Measurements from ENCODE around the gene SLC45A3. TPM values are rescaled to one million over a fixed set of nuclear protein-coding genes. Genes with fewer than 3 reads are reported as not detected.
"Not testable (repeated sequence)": the region's sequence is repeated elsewhere in the genome, so short reads cannot be mapped to it uniquely, and the experiment has no call there.

The SLC45A3 gene, protein sequence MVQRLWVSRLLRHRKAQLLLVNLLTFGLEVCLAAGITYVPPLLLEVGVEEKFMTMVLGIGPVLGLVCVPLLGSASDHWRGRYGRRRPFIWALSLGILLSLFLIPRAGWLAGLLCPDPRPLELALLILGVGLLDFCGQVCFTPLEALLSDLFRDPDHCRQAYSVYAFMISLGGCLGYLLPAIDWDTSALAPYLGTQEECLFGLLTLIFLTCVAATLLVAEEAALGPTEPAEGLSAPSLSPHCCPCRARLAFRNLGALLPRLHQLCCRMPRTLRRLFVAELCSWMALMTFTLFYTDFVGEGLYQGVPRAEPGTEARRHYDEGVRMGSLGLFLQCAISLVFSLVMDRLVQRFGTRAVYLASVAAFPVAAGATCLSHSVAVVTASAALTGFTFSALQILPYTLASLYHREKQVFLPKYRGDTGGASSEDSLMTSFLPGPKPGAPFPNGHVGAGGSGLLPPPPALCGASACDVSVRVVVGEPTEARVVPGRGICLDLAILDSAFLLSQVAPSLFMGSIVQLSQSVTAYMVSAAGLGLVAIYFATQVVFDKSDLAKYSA
- 0.25 TPM for total RNA-seq

DNA sequence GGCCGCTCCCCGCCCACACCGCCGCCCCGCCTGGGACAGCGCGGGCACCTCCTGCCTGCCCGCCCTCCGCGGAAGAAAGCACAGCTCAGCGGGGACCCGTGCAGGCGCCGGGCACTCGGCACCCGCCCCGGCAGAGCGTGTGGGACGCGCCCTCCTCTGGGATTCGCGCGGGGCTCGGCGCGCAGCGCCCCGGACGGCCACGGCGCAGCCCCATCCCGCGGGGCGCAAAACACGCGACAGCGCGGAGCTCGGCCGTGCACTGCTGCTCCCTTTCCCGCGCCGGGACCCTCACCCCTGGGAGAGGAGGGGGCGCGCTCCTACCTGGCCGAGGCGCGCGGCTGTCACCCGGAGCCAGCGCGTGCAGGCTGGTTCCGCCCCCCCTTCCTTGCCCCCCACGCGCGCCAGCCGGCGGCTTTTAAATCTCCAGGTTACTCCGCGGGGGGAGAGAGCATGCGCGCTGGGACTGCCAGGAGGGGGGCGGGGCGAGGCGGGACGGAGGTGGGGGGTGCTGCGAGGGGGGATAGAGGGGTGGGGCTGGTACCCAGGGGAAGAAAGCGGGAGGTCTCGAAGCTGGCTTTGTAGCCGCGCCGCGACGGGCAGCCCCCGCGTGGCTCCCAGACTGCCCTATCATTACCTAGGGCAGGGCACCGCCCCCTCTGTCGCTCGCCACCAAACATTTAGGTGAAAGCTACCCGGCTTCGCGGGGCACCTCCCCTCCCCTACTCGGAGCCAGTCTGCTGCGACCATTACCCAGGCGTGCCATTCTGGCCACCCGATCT, at the start of gene SLC45A3:
Gene SLC45A3, minus strand, starts transcription at position 437 of the 779 bp plus-strand sequence. CDS start 15,853 bp downstream, outside the sequence.
- intact Hi-C loops (cut with DNase I): no loop called here
- H3K4me1 ChIP-seq: peaks cover 24% of the 10 kb centered on the region
- H3K36me3 ChIP-seq: no peaks in the 10 kb centered on the region
- H3K27ac ChIP-seq: peak within 1 kb of the TSS; percentile 50
- no peaks in the 10 kb centered on the region for H3K27me3 ChIP-seq
- TF ChIP-seq, protein P1, sequence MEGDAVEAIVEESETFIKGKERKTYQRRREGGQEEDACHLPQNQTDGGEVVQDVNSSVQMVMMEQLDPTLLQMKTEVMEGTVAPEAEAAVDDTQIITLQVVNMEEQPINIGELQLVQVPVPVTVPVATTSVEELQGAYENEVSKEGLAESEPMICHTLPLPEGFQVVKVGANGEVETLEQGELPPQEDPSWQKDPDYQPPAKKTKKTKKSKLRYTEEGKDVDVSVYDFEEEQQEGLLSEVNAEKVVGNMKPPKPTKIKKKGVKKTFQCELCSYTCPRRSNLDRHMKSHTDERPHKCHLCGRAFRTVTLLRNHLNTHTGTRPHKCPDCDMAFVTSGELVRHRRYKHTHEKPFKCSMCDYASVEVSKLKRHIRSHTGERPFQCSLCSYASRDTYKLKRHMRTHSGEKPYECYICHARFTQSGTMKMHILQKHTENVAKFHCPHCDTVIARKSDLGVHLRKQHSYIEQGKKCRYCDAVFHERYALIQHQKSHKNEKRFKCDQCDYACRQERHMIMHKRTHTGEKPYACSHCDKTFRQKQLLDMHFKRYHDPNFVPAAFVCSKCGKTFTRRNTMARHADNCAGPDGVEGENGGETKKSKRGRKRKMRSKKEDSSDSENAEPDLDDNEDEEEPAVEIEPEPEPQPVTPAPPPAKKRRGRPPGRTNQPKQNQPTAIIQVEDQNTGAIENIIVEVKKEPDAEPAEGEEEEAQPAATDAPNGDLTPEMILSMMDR (IDR thresholded peaks at IDR 0.05): no peak
- TF ChIP-seq POLR2A (IDR thresholded peaks at IDR 0.05) (no peak), POLR2AphosphoS5 (IDR thresholded peaks at IDR 0.05; ENCODE audit: insufficient read depth in 1 of 2, low read depth in 1 of 2) (no peak)
- DNase-seq (ENCODE audit: extremely low spot score in 2 of 2): no peak
- peak within 1 kb of the TSS; percentile 57 to 58 for H3K4me3 ChIP-seq
- no peaks in the 10 kb centered on the region for H3K9me3 ChIP-seq

DNA sequence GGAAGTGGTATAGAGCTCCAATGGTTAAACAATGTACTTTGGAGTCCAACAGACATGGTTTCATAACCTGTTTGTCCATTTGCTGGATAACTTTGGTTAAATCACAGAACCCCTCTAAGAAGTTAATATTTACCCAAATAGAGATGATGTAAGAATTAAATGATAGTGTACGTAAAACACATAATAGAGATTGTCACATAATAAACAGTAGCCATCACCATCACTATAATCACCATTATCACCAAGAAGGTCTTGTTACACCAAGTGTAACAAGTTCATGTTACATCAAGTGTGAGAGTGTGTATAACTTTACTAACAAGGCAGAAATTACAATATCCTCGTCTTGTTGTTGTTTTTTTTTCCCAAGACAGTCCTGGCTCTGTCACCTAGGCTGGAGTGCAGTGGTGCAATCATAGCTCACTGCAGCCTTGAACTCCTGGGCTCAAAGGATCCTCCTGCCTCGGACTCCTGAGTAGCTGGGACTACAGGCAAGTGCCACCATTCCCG, 46.4 kb upstream of the SLC45A3 start:
- intact Hi-C loops (cut with DNase I): no loop called here
- Histone ChIP-seq H3K36me3 (peaks cover 0 to 30% of the 10 kb centered on the region in 2 donors), H3K4me3 (no peak overlapping the region), H3K4me1 (peaks cover 9% of the 10 kb centered on the region), H3K9me3 (no peaks in the 10 kb centered on the region), H3K27ac (no peak overlapping the region), H3K27me3 (no peaks in the 10 kb centered on the region)
- DNase-seq (ENCODE audit: extremely low spot score in 2 of 2): no peak
- TF ChIP-seq POLR2AphosphoS5 (IDR thresholded peaks at IDR 0.05; ENCODE audit: insufficient read depth in 1 of 2, low read depth in 1 of 2) (no peak), POLR2A (IDR thresholded peaks at IDR 0.05) (no peak)
- TF ChIP-seq, protein P1 (IDR thresholded peaks at IDR 0.05): no peak

DNA sequence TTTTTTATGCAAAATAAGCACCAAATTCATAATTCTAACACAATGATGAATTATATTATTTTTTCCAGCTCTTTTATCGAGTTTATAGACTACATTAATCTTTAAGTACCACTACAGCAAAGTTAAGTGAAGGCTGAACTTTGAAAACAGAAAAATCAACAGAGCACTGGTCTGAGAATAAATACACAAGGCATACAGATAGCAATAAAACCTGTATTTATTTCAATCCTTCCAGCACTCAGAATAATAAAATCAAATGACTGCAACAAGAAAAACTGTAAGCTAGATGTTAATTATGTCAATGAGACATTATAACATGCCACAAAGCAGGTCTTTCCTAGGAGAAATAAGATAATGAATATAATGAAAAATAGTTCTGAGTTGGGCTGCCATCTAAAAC, 45.2 kb upstream of the SLC45A3 start:
- TF ChIP-seq POLR2AphosphoS5 (IDR thresholded peaks at IDR 0.05; ENCODE audit: insufficient read depth in 1 of 2, low read depth in 1 of 2) (no peak), POLR2A (IDR thresholded peaks at IDR 0.05) (no peak)
- TF ChIP-seq, protein P1 (IDR thresholded peaks at IDR 0.05): no peak
- no peaks in the 10 kb centered on the region for H3K27me3 ChIP-seq

DNA sequence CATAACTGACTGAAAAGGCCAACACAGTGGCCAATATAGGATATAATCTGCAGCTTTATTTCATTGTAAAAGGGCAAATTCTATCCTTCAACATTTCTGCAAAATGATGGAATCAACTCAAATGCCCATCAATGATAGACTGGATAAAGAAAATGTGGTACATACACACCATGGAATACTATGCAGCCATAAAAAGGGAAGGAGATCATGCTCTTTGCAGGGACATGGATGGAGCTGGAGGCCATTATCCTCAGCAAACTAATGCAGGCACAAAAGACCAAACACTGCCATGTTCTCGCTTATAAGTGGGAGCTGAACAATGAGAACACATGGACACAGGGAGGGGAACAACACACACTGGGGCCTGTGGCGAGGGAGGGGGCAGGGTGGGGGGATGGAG, 40.4 kb upstream of the SLC45A3 start:
- H3K9me3 ChIP-seq; DNase-seq (ENCODE audit: extremely low spot score in 2 of 2); H3K27me3 ChIP-seq; intact Hi-C loops (cut with DNase I); H3K4me1 ChIP-seq; H3K27ac ChIP-seq; H3K4me3 ChIP-seq: not testable (repeated sequence)
- peaks cover 0 to 69% of the 10 kb centered on the region in 2 donors for H3K36me3 ChIP-seq

More for the DNA sequence above, 45.2 kb upstream of the SLC45A3 start:
- Histone ChIP-seq H3K4me1 (peaks cover 9% of the 10 kb centered on the region), H3K4me3 (no peak overlapping the region), H3K9me3 (no peaks in the 10 kb centered on the region), H3K36me3 (peaks cover 0 to 42% of the 10 kb centered on the region in 2 donors), H3K27ac (no peak overlapping the region)
- DNase-seq (ENCODE audit: extremely low spot score in 2 of 2): no peak
- intact Hi-C loops (cut with DNase I): no loop called here

DNA sequence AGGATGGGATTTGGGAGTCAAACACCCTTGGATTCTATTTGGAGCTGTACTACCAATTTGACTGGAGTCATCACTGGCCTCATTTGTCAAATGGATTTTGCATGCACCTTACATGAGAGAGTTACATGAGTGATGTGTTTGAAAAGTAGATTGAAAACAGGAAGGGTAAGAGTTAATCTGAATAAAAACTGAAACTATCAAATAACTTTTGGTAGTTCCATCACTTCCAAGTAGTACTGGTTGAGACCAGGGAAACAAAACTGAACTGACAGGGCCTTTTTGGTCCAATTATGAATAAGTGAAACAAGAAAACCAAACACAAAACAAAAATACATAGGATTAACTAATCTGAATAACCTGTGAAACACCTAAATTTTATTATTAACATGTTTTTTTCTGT, 39.5 kb upstream of the SLC45A3 start:
- intact Hi-C loops (cut with DNase I): no loop called here
- no peak for TF ChIP-seq POLR2A (IDR thresholded peaks at IDR 0.05)
- TF ChIP-seq, protein P1 (IDR thresholded peaks at IDR 0.05): no peak
- no peak for TF ChIP-seq POLR2AphosphoS5 (IDR thresholded peaks at IDR 0.05; ENCODE audit: insufficient read depth in 1 of 2, low read depth in 1 of 2)
- no peak for DNase-seq (ENCODE audit: extremely low spot score in 2 of 2)
- Histone ChIP-seq H3K9me3 (no peaks in the 10 kb centered on the region), H3K36me3 (peaks cover 0 to 69% of the 10 kb centered on the region in 2 donors), H3K4me3 (no peak overlapping the region), H3K27ac (no peak overlapping the region), H3K4me1 (no peaks in the 10 kb centered on the region), H3K27me3 (no peaks in the 10 kb centered on the region)
